CD4-positive, alpha-beta memory T cell (primary cell): ENCODE measurements around the gene RMDN3. TPM values are rescaled to one million over a fixed set of nuclear protein-coding genes. Genes with fewer than 3 reads are reported as not detected.

ENCODE experiments used
- CTCF ChIA-PET: fragments of 350-600 bp; sonication (Branson Sonifier 250); formaldehyde crosslinking; loops from one replicate; lab custom pipeline; 2021; ENCODE audit warnings: inconsistent platforms; ENCODE audit not compliant: partially characterized antibody; lab: Charles Lee
- POLR2A ChIA-PET: fragments of 350-600 bp; sonication (Branson Sonifier 250); formaldehyde crosslinking; loops from one replicate; lab custom pipeline; 2021; ENCODE audit not compliant: partially characterized antibody; lab: Charles Lee
- DNase-seq, 5 donors: peaks; one replicate each; pipeline versions ENCODE4 v3.0.0 to v3.0.0-alpha.2; 2020 to 2022; ENCODE audit warnings: mixed read lengths in 1 of 5
- H3K27ac ChIP-seq: one replicate; pipeline ENCODE4 v1.7.0; 2013; ENCODE audit warnings: low read depth, low read length
- H3K27me3 ChIP-seq: 2 replicates; pipeline ENCODE4 v1.7.0; 2013; ENCODE audit warnings: mild to moderate bottlenecking, low read length, moderate library complexity; ENCODE audit not compliant: insufficient read depth
- H3K36me3 ChIP-seq: 2 replicates; pipeline ENCODE4 v1.7.0; 2013; ENCODE audit warnings: mild to moderate bottlenecking, low read length, moderate library complexity; ENCODE audit not compliant: insufficient read depth
- H3K4me1 ChIP-seq: 2 replicates; pipeline ENCODE4 v1.7.0; 2013; ENCODE audit warnings: mild to moderate bottlenecking, low read length, moderate library complexity; ENCODE audit not compliant: insufficient read depth
- H3K4me3 ChIP-seq, 2 donors: one replicate each; pipeline ENCODE4 v1.7.0; 2013; ENCODE audit warnings: low read length in 2 of 2, mild to moderate bottlenecking in 1 of 2
- H3K9me3 ChIP-seq, 2 donors: one replicate each; pipeline ENCODE4 v1.7.0; 2013; ENCODE audit warnings: low read length in 2 of 2, control low read depth in 1 of 2; ENCODE audit not compliant: control insufficient read depth in 1 of 2
- H3K27ac Mint-ChIP-seq, 7 donors: one replicate each; pipeline ENCODE4 v1.8.0; 2020 to 2021; ENCODE audit warnings: mixed read lengths in 7 of 7, mild to moderate bottlenecking in 6 of 7, inconsistent platforms in 3 of 7, moderate library complexity in 3 of 7
- H3K27me3 Mint-ChIP-seq, 2 donors: one replicate each; pipeline ENCODE4 v1.8.0; 2020 to 2021; ENCODE audit warnings: mixed read lengths in 2 of 2
- H3K36me3 Mint-ChIP-seq, 2 donors: one replicate each; pipeline ENCODE4 v1.8.0; 2020 to 2021; ENCODE audit warnings: mixed read lengths in 2 of 2, inconsistent platforms in 1 of 2, mild to moderate bottlenecking in 1 of 2
- H3K4me1 Mint-ChIP-seq, 4 donors: one replicate each; pipeline ENCODE4 v1.8.0; 2020 to 2021; ENCODE audit warnings: mixed read lengths in 4 of 4, mild to moderate bottlenecking in 1 of 4
- H3K4me3 Mint-ChIP-seq, 8 donors: one replicate each; pipeline ENCODE4 v1.8.0; 2020 to 2021; ENCODE audit warnings: mixed read lengths in 8 of 8, mild to moderate bottlenecking in 7 of 8, moderate library complexity in 6 of 8, inconsistent platforms in 3 of 8
- H3K9me3 Mint-ChIP-seq, 8 donors: one replicate each; pipeline ENCODE4 v1.8.0; 2020 to 2021; ENCODE audit warnings: mixed read lengths in 8 of 8, mild to moderate bottlenecking in 5 of 8, inconsistent platforms in 3 of 8, moderate library complexity in 1 of 8
- intact Hi-C: fragments of 100-400 bp; cut with micrococcal nuclease; formaldehyde crosslinking; loops from one replicate; pipeline ENCODE4 v1.15.1; 2023
- polyA plus RNA-seq, 2 donors: library from polyadenylated mRNA; unstranded; fragments of 300-500 nt; fragmentation: Illumina TruSeq; gene quantifications; one replicate each; pipeline ENCODE4 v1.2.3, GENCODE V29; 2021
- total RNA-seq, 2 experiments: library from RNA; stranded (reverse); gene quantifications; one replicate each; pipeline ENCODE4 v1.2.3, GENCODE V29; 2021

The RMDN3 gene
- total and polyA plus RNA-seq, 4 experiments from 2014 or later: 24.5 to 35.9 (median 27.8) TPM

DNA sequence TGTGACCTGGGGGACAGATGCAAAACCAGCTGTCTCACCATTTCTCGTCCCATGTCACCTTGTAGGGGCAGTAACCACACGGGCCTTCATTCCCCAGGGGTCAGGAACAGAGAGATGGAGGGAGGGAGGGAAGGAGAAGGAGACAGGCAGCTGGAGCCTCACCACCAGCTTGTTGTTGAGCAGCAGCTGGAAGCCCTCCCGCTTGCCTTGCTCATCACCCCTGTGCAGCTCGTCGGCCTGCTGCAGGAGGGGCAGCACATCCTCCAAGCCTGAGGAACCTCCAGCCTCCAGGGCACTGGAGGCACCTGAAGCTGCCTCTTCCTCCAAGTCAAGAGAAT, 10.3 kb downstream of the RMDN3 start:
- peaks cover 26% of the 10 kb centered on the region for H3K4me1 ChIP-seq
- POLR2A ChIA-PET: interaction anchor here (1.7 to 3.1 kb wide), 2 partner anchors 19 to 50 kb away, joined by 8 to 24 read pairs; partner anchors contain the start of genes GCHFR and RAD51
- intact Hi-C loops: loop anchor here (1.0 kb wide), 1 partner anchor 11 kb away; the partner anchor contains the start of gene RMDN3
- peaks cover 9% of the 10 kb centered on the region for H3K36me3 ChIP-seq
- peaks cover 12 to 20% (median 16%) of the 10 kb centered on the region in 4 donors for H3K4me1 Mint-ChIP-seq
- peak overlapping the region; percentile 96 to 99 (median 97) for H3K27ac Mint-ChIP-seq
- peaks cover 14 to 50% of the 10 kb centered on the region in 2 donors for H3K36me3 Mint-ChIP-seq
- H3K9me3 ChIP-seq: no peaks in the 10 kb centered on the region
- no peak overlapping the region for H3K4me3 Mint-ChIP-seq
- CTCF ChIA-PET: interaction anchor here (1.0 to 2.0 kb wide), 6 partner anchors 8 to 113 kb away, joined by 3 to 7 read pairs (median 3); partner anchors contain the start of gene RAD51
- no peaks in the 10 kb centered on the region for H3K27me3 Mint-ChIP-seq
- no peak overlapping the region for H3K4me3 ChIP-seq
- peaks cover 0 to 2% (median 0%) of the 10 kb centered on the region in 8 donors for H3K9me3 Mint-ChIP-seq
- no peaks in the 10 kb centered on the region for H3K27me3 ChIP-seq
- DNase-seq: no peak
- peak overlapping the region; percentile 71 for H3K27ac ChIP-seq

- peak overlapping the region; percentile 51 to 83 (median 68) for H3K4me3 Mint-ChIP-seq
- H3K27ac Mint-ChIP-seq: peak overlapping the region; percentile 96 to 99 (median 97)
- ChIA-PET CTCF (interaction anchor here (1.0 to 2.0 kb wide), 13 partner anchors 9 to 154 kb away, joined by 3 to 8 read pairs (median 3); partner anchors contain the start of gene RAD51), POLR2A (interaction anchor here (1.2 to 3.1 kb wide), 4 partner anchors 9 to 49 kb away, joined by 3 to 24 read pairs (median 8); partner anchors contain the start of genes GCHFR and RAD51)
- DNase-seq: peak; percentile 64 to 90 (median 73)
- no peaks in the 10 kb centered on the region for H3K27me3 Mint-ChIP-seq
- peaks cover 10 to 20% (median 16%) of the 10 kb centered on the region in 4 donors for H3K4me1 Mint-ChIP-seq
- intact Hi-C loops: loop anchor here (1.0 kb wide), 1 partner anchor 11 kb away; the partner anchor contains the start of gene RMDN3
- H3K36me3 Mint-ChIP-seq: peaks cover 10 to 53% of the 10 kb centered on the region in 2 donors
- Histone ChIP-seq H3K36me3 (peaks cover 15% of the 10 kb centered on the region), H3K4me1 (peaks cover 26% of the 10 kb centered on the region), H3K9me3 (no peaks in the 10 kb centered on the region), H3K27ac (peak overlapping the region; percentile 71), H3K27me3 (no peaks in the 10 kb centered on the region), H3K4me3 (peak overlapping the region in 1 of 2 donors; percentile 6)
- peaks cover 0 to 2% (median 0%) of the 10 kb centered on the region in 8 donors for H3K9me3 Mint-ChIP-seq
These were observed 10.9 kb downstream of the RMDN3 start for GRCh38 chr15:40743921-40744814.

GRCh38 chr15:40743485-40743901, 11.6 kb downstream of the RMDN3 start:
- peak in 1 of 5 donors; percentile 49 for DNase-seq
- peaks cover 26% of the 10 kb centered on the region for H3K4me1 ChIP-seq

GRCh38 chr15:40739854-40740253, 15.2 kb downstream of the RMDN3 start:
- intact Hi-C loops: no loop called here
- POLR2A ChIA-PET: interaction anchor here (2.2 kb wide), 1 partner anchor 45 kb away, joined by 6 read pairs; the partner anchor contains the start of gene RAD51

More at GRCh38 chr15:40743485-40743901, 11.6 kb downstream of the RMDN3 start:
- H3K27ac Mint-ChIP-seq: peak overlapping the region; percentile 96 to 99 (median 97)
- no peak overlapping the region for H3K4me3 ChIP-seq
- H3K4me3 Mint-ChIP-seq: peak overlapping the region in 7 of 8 donors; percentile 51 to 83 (median 71)
- H3K27ac ChIP-seq: peak overlapping the region; percentile 71
- no peaks in the 10 kb centered on the region for H3K27me3 ChIP-seq
- H3K9me3 Mint-ChIP-seq: peaks cover 0 to 2% (median 0%) of the 10 kb centered on the region in 8 donors
- no peaks in the 10 kb centered on the region for H3K27me3 Mint-ChIP-seq
- ChIA-PET POLR2A (interaction anchor here (1.2 to 3.1 kb wide), 4 partner anchors 9 to 48 kb away, joined by 3 to 24 read pairs (median 8); partner anchors contain the start of genes GCHFR and RAD51), CTCF (interaction anchor here (0.7 to 2.0 kb wide), 12 partner anchors 9 to 326 kb away, joined by 3 to 8 read pairs (median 4); partner anchors contain the start of gene RAD51)
- intact Hi-C loops: no loop called here
- H3K9me3 ChIP-seq: no peaks in the 10 kb centered on the region
- peaks cover 10 to 20% (median 16%) of the 10 kb centered on the region in 4 donors for H3K4me1 Mint-ChIP-seq
- H3K36me3 ChIP-seq: peaks cover 20% of the 10 kb centered on the region
- peaks cover 10 to 57% of the 10 kb centered on the region in 2 donors for H3K36me3 Mint-ChIP-seq

GRCh38 chr15:40739047-40739446, 16.0 kb downstream of the RMDN3 start:
- Histone ChIP-seq H3K9me3 (no peaks in the 10 kb centered on the region), H3K4me1 (peaks cover 12% of the 10 kb centered on the region), H3K27me3 (no peaks in the 10 kb centered on the region), H3K4me3 (no peak overlapping the region), H3K36me3 (peaks cover 44% of the 10 kb centered on the region), H3K27ac (no peak overlapping the region)
- Mint-ChIP-seq H3K4me1 (peaks cover 6 to 12% (median 7%) of the 10 kb centered on the region in 4 donors), H3K9me3 (peaks cover 0 to 1% (median 0%) of the 10 kb centered on the region in 8 donors), H3K4me3 (no peak overlapping the region), H3K27ac (peak overlapping the region in 2 of 7 donors; percentile 23 to 36), H3K27me3 (no peaks in the 10 kb centered on the region), H3K36me3 (peaks cover 22 to 65% of the 10 kb centered on the region in 2 donors)
- no peak for DNase-seq
- POLR2A ChIA-PET: interaction anchor here (2.2 kb wide), 1 partner anchor 44 kb away, joined by 6 read pairs; the partner anchor contains the start of gene RAD51
- intact Hi-C loops: no loop called here
- CTCF ChIA-PET: interaction anchor here (1.2 to 1.7 kb wide), 3 partner anchors 11 to 44 kb away, joined by 3 to 6 read pairs (median 4); partner anchors contain the start of gene RAD51

More at GRCh38 chr15:40739854-40740253, 15.2 kb downstream of the RMDN3 start:
- peaks cover 0 to 2% (median 0%) of the 10 kb centered on the region in 8 donors for H3K9me3 Mint-ChIP-seq
- Histone ChIP-seq H3K27ac (no peak overlapping the region), H3K4me3 (no peak overlapping the region), H3K9me3 (no peaks in the 10 kb centered on the region), H3K4me1 (peaks cover 20% of the 10 kb centered on the region), H3K36me3 (peaks cover 44% of the 10 kb centered on the region), H3K27me3 (no peaks in the 10 kb centered on the region)
- H3K27me3 Mint-ChIP-seq: no peaks in the 10 kb centered on the region
- DNase-seq: no peak
- peaks cover 24 to 66% of the 10 kb centered on the region in 2 donors for H3K36me3 Mint-ChIP-seq
- H3K27ac Mint-ChIP-seq: peak overlapping the region in 1 of 7 donors; percentile 37
- peaks cover 8 to 18% (median 13%) of the 10 kb centered on the region in 4 donors for H3K4me1 Mint-ChIP-seq
- no peak overlapping the region for H3K4me3 Mint-ChIP-seq
- CTCF ChIA-PET: interaction anchor here (0.6 to 1.7 kb wide), 5 partner anchors 10 to 339 kb away, joined by 3 to 6 read pairs (median 3); partner anchors contain the start of gene RAD51

DNA sequence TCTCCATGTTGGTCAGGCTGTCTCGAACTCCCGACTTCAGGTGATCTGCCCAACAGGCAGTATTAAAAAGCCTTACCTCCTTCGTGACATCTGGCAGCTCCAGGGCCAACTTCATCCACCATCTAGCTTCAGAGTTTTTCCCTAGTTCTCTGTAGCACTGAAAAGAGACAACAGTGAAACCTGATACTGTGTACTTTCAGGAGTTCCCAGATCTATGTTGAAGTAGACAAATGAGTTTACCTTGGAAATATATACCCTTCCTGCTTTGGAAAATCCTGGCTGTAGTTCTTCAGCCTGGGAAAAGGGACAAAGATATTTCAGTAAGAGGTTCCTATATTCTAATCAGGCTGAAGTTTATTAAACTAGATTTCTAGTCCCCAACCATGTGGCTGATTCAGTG, 18.0 kb downstream of the RMDN3 start:
- Histone ChIP-seq H3K9me3 (no peaks in the 10 kb centered on the region), H3K36me3 (peaks cover 44% of the 10 kb centered on the region), H3K27ac (no peak overlapping the region), H3K27me3 (no peaks in the 10 kb centered on the region), H3K4me1 (no peaks in the 10 kb centered on the region), H3K4me3 (no peak overlapping the region)
- H3K27ac Mint-ChIP-seq: peak overlapping the region in 1 of 7 donors; percentile 64
- no peak for DNase-seq
- intact Hi-C loops: no loop called here
- H3K27me3 Mint-ChIP-seq: no peaks in the 10 kb centered on the region
- no peaks in the 10 kb centered on the region for H3K4me1 Mint-ChIP-seq
- no peak overlapping the region for H3K4me3 Mint-ChIP-seq
- ChIA-PET CTCF (no interaction called here), POLR2A (no interaction called here)
- peaks cover 19 to 53% of the 10 kb centered on the region in 2 donors for H3K36me3 Mint-ChIP-seq
- no peaks in the 10 kb centered on the region for H3K9me3 Mint-ChIP-seq
